Vagina (tissue), 2 donors: ENCODE data around the gene SPDYE4.

Experiments
- CTCF ChIP-seq, 3 experiments: fragments of 450-650 bp in 2 of 3; fragments of 200-600 bp in 1 of 3; sonication (generic) in 1 of 3; IDR thresholded peaks; one replicate each; pipeline ENCODE4 v1.5.1; 2017 to 2019; ENCODE audit warnings: antibody characterized with exemption in 3 of 3, mild to moderate bottlenecking in 2 of 3, moderate library complexity in 2 of 3
- POLR2A ChIP-seq, 2 donors: fragments of 450-650 bp; IDR thresholded peaks; one replicate each; pipeline ENCODE4 v1.6.1; 2017; ENCODE audit warnings: antibody characterized with exemption in 2 of 2, mild to moderate bottlenecking in 2 of 2, moderate library complexity in 2 of 2
- POLR2AphosphoS5 ChIP-seq, 2 donors: sonication (generic); formaldehyde crosslinking; IDR thresholded peaks; one replicate each; pipeline ENCODE4 v1.9.0; 2017; ENCODE audit warnings: antibody characterized with exemption in 2 of 2, mild to moderate bottlenecking in 2 of 2, low read depth in 1 of 2; ENCODE audit not compliant: insufficient read depth in 1 of 2

GRCh38 chr17:8785547-8786413 is 27.4 kb upstream of the SPDYE4 start:
- TF ChIP-seq CTCF (IDR thresholded peaks at IDR 0.05): peak; percentile 44 to 70 (median 60)
- no peak for TF ChIP-seq POLR2A (IDR thresholded peaks at IDR 0.05)
- no peak for TF ChIP-seq POLR2AphosphoS5 (IDR thresholded peaks at IDR 0.05; ENCODE audit: insufficient read depth in 1 of 2, low read depth in 1 of 2)
